OCI-LY3 (cell line): ENCODE measurements around the gene ZNF774.

Experiments used
- H2AFZ ChIP-seq: fragments of 200-600, 300-600 bp; shearing (Covaris generic); 2 replicates; pipeline ENCODE4 v1.6.0; 2014; ENCODE audit warnings: antibody characterized with exemption, low read depth, low read length
- H3K27ac ChIP-seq: fragments of 200-600, 300-600 bp; sonication (generic); 2 replicates; pipeline ENCODE4 v1.5.1; 2014; ENCODE audit warnings: mild to moderate bottlenecking, low read length, moderate library complexity, mixed read lengths
- H3K27me3 ChIP-seq: fragments of 200-600, 300-600 bp; sonication (generic); 2 replicates; pipeline ENCODE4 v1.6.1; 2014; ENCODE audit warnings: low read depth, low read length, mixed read lengths
- H3K36me3 ChIP-seq: fragments of 200-600, 300-600 bp; sonication (generic); replicated peaks from 2 replicates; pipeline ENCODE3; 2014; ENCODE audit warnings: low read depth, low read length, mixed read lengths
- H3K4me1 ChIP-seq: fragments of 300-600, 200-600 bp; sonication (generic); 2 replicates; pipeline ENCODE4 v1.6.1; 2014; ENCODE audit warnings: low read length, mixed read lengths
- H3K4me2 ChIP-seq: fragments of 200-600, 300-600 bp; sonication (generic); 2 replicates; pipeline ENCODE4 v1.6.1; 2014; ENCODE audit warnings: low read length, mixed read lengths
- H3K4me3 ChIP-seq: fragments of 300-600, 200-600 bp; sonication (generic); 2 replicates; pipeline ENCODE4 v1.5.1; 2014; ENCODE audit warnings: antibody characterized with exemption, mild to moderate bottlenecking, low read length, moderate library complexity
- H3K79me2 ChIP-seq: fragments of 300-600, 200-600 bp; shearing (Covaris generic); 2 replicates; pipeline ENCODE4 v1.6.1; 2014; ENCODE audit warnings: mild to moderate bottlenecking, low read length, mixed read lengths
- H3K9ac ChIP-seq: fragments of 300-600, 200-600 bp; shearing (Covaris generic); 2 replicates; pipeline ENCODE4 v1.6.0; 2014; ENCODE audit warnings: mild to moderate bottlenecking, low read length, moderate library complexity
- H3K9me3 ChIP-seq: fragments of 200-600, 300-600 bp; shearing (Covaris generic); 2 replicates; pipeline ENCODE4 v1.6.1; 2014; ENCODE audit warnings: low read length, mixed read lengths; ENCODE audit not compliant: insufficient read depth
- H4K20me1 ChIP-seq: fragments of 200-600, 300-600 bp; sonication (generic); 2 replicates; pipeline ENCODE4 v1.6.1; 2016; ENCODE audit warnings: low read length, mixed read lengths; ENCODE audit not compliant: insufficient read depth
- EZH2phosphoT487 ChIP-seq: fragments of 200-600 bp; shearing (Covaris generic); IDR thresholded peaks from 2 replicates; pipeline ENCODE4 v1.6.1; 2018; ENCODE audit warnings: antibody characterized with exemption, mixed run types, low read depth
- TF ChIP-seq, protein P1 (sequence below): fragments of 200-600, 300-600 bp; sonication (generic); IDR thresholded peaks from 2 replicates; pipeline ENCODE4 v1.5.1; 2014; ENCODE audit warnings: antibody characterized with exemption, low read length, low read depth

Gene ZNF774

DNA sequence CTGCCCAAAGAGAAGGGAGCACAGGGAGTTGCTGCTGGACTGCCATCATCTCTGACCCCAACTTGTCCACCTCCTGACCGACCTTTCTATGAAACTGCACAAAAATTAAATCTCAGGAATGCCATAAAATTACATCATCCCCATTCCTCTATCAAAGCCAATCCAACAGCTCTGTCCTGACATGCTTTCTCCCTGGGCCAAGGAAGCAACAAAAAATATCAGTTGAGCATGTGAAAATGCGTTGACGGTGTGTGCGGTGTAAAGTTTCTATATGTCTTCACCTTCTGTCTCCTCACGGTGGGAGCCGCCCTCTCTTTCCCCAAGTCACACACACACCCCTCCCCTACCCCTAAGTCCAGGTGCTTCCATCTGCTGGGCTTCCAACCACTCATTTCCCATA is 3.6 kb upstream of the ZNF774 start:
- H3K4me2 ChIP-seq, result no peak overlapping the region
- no peak overlapping the region for H3K4me3 ChIP-seq
- no peaks in the 10 kb centered on the region for H3K36me3 ChIP-seq
- peaks cover 4% of the 10 kb centered on the region for H3K4me1 ChIP-seq
- no peak overlapping the region for H3K27ac ChIP-seq
- H3K79me2 ChIP-seq, result no peaks in the 10 kb centered on the region
- no peaks in the 10 kb centered on the region for H3K27me3 ChIP-seq
- H3K9me3 ChIP-seq, result no peaks in the 10 kb centered on the region
- H3K9ac ChIP-seq, result no peak overlapping the region
- TF ChIP-seq, protein P1, sequence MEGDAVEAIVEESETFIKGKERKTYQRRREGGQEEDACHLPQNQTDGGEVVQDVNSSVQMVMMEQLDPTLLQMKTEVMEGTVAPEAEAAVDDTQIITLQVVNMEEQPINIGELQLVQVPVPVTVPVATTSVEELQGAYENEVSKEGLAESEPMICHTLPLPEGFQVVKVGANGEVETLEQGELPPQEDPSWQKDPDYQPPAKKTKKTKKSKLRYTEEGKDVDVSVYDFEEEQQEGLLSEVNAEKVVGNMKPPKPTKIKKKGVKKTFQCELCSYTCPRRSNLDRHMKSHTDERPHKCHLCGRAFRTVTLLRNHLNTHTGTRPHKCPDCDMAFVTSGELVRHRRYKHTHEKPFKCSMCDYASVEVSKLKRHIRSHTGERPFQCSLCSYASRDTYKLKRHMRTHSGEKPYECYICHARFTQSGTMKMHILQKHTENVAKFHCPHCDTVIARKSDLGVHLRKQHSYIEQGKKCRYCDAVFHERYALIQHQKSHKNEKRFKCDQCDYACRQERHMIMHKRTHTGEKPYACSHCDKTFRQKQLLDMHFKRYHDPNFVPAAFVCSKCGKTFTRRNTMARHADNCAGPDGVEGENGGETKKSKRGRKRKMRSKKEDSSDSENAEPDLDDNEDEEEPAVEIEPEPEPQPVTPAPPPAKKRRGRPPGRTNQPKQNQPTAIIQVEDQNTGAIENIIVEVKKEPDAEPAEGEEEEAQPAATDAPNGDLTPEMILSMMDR, result no peak
- TF ChIP-seq EZH2phosphoT487, result no peak
- H2AFZ ChIP-seq, result no peak overlapping the region
- H4K20me1 ChIP-seq, result no peaks in the 10 kb centered on the region

DNA sequence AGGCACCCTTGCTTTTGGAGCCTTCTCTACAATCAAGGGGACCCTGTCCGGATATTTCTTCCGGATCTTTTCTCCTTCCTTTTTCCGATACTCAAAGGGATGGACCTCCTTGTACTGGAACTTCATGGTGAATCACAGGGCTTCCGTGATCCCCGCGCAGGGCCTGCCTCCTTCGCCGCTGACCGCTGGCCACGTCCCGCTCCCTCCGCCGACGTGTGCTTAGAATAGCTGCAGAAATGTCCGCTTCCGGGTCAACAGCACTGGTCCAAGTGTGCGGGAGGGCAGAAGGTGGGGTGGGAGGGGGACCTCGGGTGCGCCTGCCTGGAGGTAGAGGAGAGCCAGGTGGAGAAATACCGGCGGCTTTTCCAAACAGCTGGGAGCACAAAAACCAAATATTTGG is 3.0 kb upstream of the ZNF774 start:
- Histone ChIP-seq H3K4me2 (no peak overlapping the region), H3K27me3 (no peaks in the 10 kb centered on the region), H3K9me3 (no peaks in the 10 kb centered on the region), H2AFZ (no peak overlapping the region), H3K9ac (no peak overlapping the region), H3K79me2 (no peaks in the 10 kb centered on the region), H3K36me3 (no peaks in the 10 kb centered on the region), H4K20me1 (no peaks in the 10 kb centered on the region), H3K4me3 (no peak overlapping the region), H3K4me1 (peaks cover 4% of the 10 kb centered on the region), H3K27ac (no peak overlapping the region)
- no peak for TF ChIP-seq EZH2phosphoT487
- TF ChIP-seq, protein P1, result no peak

DNA sequence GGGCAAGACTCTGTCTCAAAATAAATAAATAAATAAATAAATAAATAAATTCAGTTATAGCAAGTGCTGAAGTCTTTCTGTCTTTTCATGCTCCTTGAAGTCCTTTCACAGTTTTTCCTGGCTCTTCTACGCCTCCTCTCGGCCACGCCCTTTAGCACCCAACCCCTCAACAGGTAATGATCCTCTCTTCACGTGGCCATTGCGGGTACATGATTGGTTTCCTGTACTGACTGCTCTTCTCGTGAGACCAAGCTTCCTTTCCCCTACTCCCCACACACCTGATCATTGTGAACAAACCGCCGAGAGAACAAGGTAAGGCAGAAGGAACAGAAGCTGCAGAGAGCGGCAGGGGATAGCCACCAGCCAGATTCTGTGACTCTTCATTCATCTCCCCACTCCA is 2.3 kb upstream of the ZNF774 start:
- Histone ChIP-seq H3K9me3 (no peaks in the 10 kb centered on the region), H2AFZ (no peak overlapping the region)

DNA sequence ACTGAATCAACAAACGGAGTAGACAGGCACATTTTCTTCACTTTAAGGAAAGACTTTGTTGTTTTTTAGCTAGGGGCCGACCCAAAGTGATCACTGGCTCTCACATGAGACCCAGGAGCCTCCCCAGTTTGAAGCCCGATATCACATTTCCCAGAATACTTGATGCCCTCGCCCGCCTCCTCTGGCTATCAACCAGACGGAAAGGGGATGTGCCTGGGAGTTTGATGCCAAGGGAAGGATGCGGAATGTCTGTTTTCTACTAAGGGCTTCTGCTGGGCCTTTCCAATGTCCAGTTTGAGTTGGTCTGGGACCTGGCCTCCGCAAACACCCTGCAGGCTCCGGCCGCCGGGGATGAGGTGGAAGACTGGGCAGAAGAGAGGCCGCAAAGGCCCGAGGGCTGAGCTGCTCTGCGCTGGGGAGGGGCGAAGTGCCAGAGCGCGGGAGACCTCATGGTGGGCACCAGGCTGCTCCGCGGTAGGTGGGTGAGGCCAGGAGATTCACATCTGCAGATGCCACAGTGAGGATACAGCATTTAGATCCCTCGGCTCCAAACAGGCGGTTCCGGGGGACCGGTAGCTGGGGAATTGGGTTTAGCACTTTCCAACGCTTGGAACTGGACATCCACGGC is 491 bp upstream of the ZNF774 start:
- no peak for TF ChIP-seq EZH2phosphoT487
- TF ChIP-seq, protein P1, result no peak
- Histone ChIP-seq H3K27me3 (no peaks in the 10 kb centered on the region), H3K9me3 (no peaks in the 10 kb centered on the region), H3K79me2 (no peaks in the 10 kb centered on the region), H3K4me2 (peak overlapping the region; percentile 93), H3K36me3 (no peaks in the 10 kb centered on the region), H3K27ac (no peak overlapping the region), H4K20me1 (no peaks in the 10 kb centered on the region), H3K9ac (no peak overlapping the region), H3K4me1 (peaks cover 4% of the 10 kb centered on the region), H3K4me3 (peak overlapping the region; percentile 77), H2AFZ (peak overlapping the region; percentile 96)

More for the DNA sequence above, 2.3 kb upstream of the ZNF774 start:
- no peak overlapping the region for H3K9ac ChIP-seq
- H3K27me3 ChIP-seq, result no peaks in the 10 kb centered on the region
- no peak overlapping the region for H3K4me3 ChIP-seq
- H3K4me1 ChIP-seq, result peaks cover 4% of the 10 kb centered on the region
- TF ChIP-seq, protein P1, result no peak
- no peak for TF ChIP-seq EZH2phosphoT487
- H3K27ac ChIP-seq, result no peak overlapping the region
- H3K36me3 ChIP-seq, result no peaks in the 10 kb centered on the region
- H3K4me2 ChIP-seq, result no peak overlapping the region
- H3K79me2 ChIP-seq, result no peaks in the 10 kb centered on the region
- H4K20me1 ChIP-seq, result no peaks in the 10 kb centered on the region
